Left kidney (tissue), 2 donors: ENCODE results near the gene MAMLD1. TPM values are rescaled to one million over a fixed set of nuclear protein-coding genes. Genes with fewer than 3 reads are reported as not detected.

Experiments
- DNase-seq: peaks from one replicate; pipeline ENCODE4 v3.0.0-alpha.2; 2013
- polyA plus RNA-seq: library from polyadenylated mRNA; unstranded; fragments of 120-200 nt; gene quantifications from one replicate; pipeline ENCODE4 v1.2.1, GENCODE V29; 2013; ENCODE audit not compliant: insufficient read length

MAMLD1 gene
- polyA plus RNA-seq, 1 donor, result 7.5 TPM

GRCh38 chrX:150352114-150352513, 11.0 kb upstream of the MAMLD1 start:
- DNase-seq, result no peak

- no peak for DNase-seq
These were observed 10.5 kb upstream of the MAMLD1 start for GRCh38 chrX:150352581-150352980.

GRCh38 chrX:150355913-150356312, 7.2 kb upstream of the MAMLD1 start:
- no peak for DNase-seq

DNA sequence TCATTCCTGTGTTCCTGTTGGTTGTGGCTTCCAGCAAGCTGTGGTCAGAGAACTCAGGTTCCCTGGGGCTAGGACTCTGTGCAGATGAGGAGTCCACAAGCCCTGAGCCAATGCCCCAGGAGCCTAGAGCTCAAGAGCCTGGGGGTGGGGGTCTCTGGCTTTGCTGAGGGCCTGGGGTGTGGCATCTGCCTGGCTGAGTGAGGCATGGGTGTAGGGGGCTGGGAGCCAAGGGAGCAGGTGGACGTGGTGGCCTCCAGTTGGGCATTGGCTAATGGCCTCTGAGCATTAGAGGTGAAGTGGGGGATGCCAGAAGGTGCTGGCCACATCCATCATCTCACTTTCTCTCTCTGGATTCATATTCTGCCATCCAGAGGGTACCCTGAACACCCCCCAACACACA, 5.3 kb upstream of the MAMLD1 start:
- no peak for DNase-seq

DNA sequence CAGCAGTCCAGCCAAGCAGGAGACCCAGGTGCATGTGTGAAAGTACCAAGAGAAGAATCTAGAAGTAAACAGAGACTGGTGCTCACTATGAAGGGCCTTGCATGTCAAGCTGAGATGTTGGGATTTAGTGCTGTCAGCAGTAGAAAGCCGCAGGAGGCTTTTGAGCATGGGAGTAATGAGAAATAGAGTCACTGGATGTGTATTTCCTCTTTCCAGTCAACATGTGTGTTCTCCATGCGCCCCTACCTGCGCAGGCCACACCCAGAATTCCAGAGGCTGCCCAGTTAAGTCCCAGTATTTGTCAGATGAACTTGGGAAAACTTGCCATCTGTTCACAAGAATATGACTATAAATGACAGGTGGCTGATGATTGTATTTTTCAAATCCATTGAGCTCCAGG, 4.5 kb upstream of the MAMLD1 start:
- no peak for DNase-seq

GRCh38 chrX:150360331-150360730, 2.8 kb upstream of the MAMLD1 start:
- DNase-seq, result no peak

GRCh38 chrX:150361070-150361776, 1.9 kb upstream of the MAMLD1 start:
- no peak for DNase-seq

GRCh38 chrX:150361777-150362351, 1.3 kb upstream of the MAMLD1 start:
- no peak for DNase-seq

- no peak for DNase-seq
These were observed 637 bp downstream of the MAMLD1 start for GRCh38 chrX:150363561-150364346.

- no peak for DNase-seq
These were observed 1.4 kb downstream of the MAMLD1 start for GRCh38 chrX:150364347-150365050.

GRCh38 chrX:150365051-150365989, 2.2 kb downstream of the MAMLD1 start:
- DNase-seq, result no peak

- no peak for DNase-seq
These were observed 3.1 kb downstream of the MAMLD1 start for GRCh38 chrX:150365990-150366911.

DNA sequence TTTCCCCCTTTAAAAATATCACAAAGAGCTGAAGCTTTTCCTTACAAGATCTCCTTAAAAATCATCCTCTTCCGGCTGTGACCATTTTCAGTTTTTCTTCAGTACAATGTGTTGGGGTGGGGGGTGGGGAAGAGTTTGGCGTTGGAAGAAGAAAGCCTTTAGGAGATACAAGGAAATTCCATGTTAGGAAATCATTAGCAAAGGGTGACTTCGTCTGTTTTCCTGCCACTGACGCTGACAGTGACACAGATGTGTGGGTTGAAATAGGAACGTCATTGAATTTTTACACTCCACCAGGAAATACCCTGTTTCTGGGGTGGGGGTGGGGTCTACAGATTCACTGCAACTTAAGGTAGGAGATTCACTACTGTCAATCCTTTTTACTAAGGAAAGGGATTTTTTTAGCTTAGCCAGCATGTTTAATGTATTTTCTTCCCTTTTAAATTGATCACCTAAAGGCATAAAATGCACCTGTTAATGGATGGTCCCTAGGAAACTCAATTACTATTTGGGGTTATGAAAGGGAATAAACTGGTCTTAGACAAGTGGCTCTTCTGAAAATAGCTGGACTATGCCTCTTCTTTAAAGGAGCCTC, 3.9 kb downstream of the MAMLD1 start:
- no peak for DNase-seq

GRCh38 chrX:150370589-150371312, 7.6 kb downstream of the MAMLD1 start:
- no peak for DNase-seq

- DNase-seq, result no peak
These were observed 8.8 kb downstream of the MAMLD1 start for GRCh38 chrX:150371877-150372276.

GRCh38 chrX:150372280-150372679, 9.2 kb downstream of the MAMLD1 start:
- DNase-seq, result no peak

- DNase-seq, result no peak
These were observed 9.6 kb downstream of the MAMLD1 start for GRCh38 chrX:150372756-150373155.

DNA sequence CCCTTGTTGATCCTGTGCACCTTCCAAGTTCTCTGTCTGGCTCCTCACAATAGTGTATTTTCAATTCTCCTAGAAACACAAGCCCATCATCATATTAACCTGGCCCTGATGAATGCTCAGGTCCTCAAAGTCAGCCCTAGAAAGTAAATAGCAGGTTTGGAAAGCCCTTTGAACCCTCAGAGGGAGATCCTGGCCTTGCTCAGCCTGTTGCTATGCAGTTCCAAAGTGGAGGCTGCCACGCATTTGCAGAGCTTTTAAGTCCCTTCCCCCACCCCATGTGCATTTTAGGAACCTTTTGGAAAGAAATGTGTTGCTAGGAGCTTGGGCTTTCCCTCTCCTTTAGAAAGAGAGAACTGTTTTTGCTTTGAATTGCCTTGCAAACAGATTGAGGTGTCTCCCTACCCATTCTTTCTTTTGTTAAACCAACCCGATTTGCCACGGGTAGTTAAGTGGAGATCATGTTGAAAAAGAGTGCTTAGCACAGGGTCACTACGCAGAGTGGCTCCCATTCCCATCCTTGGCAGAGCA, 12.2 kb downstream of the MAMLD1 start:
- no peak for DNase-seq

DNA sequence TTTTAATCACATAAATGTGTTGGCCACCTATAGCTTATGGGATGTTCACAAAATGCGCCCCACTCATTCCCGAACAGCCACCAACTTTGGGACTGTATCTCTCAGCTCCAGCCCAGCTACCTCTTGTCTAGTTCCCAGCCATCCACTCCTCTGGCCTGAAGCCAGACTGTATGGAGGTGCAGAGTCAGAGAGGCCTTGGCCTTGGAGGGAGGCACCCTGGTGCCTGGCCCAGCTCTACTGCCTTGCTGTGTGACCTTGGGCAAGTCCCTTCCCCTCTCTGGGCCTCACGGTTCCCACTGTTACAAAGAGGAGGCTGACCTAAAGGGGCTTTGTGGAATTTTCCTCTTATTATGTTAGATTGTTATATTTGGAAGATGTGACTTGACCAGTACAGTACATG, 13.9 kb downstream of the MAMLD1 start:
- no peak for DNase-seq
